ENCODE measurements around the gene EIF4EBP3.

Gene EIF4EBP3

DNA sequence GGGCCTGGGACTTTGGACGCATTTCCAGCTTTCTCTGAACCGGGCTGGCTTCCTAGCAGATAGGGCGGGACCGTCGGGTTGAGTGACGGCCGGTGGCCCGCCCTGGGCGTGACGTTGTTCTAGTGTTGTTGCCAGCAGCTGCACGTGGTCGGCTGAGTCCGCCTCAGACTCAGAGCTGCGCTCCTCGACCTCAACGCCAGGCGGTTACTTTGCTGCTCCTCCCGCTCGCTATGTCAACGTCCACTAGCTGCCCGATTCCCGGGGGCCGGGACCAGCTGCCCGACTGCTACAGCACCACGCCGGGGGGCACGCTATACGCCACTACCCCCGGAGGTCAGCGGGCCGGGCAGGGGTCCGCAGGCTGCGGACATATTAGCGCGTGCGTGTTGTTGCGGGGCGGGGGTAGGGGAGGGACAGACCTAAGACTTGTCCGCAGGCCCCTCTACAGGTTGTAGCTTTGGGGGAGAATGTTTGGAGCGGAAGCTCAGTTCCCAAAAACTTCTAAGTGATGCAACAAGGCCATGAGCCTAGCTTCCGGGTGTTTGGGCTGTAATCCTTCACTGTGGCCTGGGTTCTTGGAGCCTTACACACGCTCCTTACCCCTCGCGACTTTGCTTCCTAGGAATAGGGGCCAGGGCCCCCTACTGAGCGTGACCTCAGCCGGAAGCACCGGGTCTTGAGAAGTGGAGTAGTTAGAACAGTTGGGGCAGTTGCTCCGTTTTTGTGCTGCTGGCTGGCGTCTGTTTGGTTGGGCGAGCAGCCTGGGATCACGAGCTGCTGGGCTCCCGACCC, at the start of gene EIF4EBP3:
Gene EIF4EBP3, plus strand, starts transcription at position 155 of the 792 bp plus-strand sequence. Its CDS starts 76 bp downstream, at position 231.
- DNase-seq (ENCODE audit: low spot score), result no peak

DNA sequence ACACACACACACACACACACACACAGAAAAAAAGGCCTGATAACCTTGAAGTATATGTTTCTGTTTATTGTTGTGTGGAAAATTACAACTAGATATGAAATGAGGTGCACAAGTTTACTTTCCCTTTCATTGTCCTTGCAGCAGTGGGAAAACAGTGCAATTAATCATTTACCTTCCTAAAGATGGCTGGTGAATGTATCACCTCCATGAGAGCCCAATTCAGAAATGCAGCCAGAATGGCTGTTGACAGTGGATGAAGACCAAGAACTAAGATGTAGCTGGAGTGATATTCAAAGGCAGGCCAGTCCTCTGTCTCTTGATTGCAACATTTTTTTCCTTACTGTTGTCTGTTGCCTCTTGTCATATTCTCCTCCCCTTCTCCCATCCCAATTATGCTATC, 49.6 kb upstream of the EIF4EBP3 start:
- no peak for DNase-seq (ENCODE audit: low spot score)

DNA sequence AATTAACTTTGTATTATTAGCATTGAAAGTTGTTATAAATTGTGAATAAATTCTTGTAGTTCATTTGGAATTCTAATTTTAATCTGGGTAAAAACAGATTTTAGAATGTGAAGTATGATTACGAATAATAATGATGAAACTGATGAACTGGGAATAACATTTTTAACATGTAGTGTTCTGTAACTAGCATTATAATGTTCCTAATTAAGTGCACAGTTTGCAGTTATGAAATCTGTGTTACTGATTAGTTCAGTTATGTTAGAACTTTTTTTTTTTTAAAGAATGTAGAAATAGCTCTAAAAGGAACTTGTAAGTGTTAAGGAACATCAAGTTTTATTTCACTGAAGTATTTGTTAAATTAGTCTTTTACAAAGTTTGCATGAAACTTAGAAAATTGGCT, 48.9 kb upstream of the EIF4EBP3 start:
- DNase-seq (ENCODE audit: low spot score), result no peak

DNA sequence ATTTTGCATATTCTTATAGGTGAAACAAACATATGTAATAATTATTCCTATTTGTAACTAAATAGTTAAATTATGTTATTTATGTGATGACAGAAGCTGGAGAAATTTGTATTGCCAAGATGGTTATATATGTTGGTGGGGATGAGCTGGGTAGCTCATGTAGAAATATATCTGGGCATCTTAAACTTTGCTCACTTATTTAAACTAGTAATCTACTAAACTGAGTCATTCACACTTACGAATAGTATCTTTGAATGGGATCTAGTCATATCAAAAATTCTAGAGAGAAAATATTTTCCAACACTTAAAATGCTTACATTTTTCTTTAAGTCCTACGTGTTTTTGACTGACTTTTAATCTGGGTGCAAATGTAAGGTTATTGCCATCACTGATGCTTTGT, 44.6 kb upstream of the EIF4EBP3 start:
- no peak for DNase-seq (ENCODE audit: low spot score)

DNA sequence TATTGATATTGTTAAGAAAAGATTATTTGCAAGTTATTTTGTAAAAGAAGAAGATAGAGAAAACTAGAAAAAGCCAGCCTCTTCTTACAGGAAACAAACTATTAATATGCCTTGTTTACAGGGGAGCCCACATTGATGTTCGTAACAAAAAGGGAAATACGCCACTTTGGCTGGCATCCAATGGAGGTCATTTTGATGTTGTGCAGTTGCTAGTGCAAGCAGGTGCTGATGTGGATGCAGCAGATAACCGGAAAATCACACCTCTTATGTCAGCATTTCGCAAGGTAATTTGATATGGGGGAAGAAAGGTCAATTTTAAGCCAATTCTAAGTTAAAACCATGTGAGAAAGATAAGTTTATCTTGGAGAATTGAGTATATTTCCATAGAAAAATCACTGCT, 37.6 kb upstream of the EIF4EBP3 start:
- no peak for DNase-seq (ENCODE audit: low spot score)

DNA sequence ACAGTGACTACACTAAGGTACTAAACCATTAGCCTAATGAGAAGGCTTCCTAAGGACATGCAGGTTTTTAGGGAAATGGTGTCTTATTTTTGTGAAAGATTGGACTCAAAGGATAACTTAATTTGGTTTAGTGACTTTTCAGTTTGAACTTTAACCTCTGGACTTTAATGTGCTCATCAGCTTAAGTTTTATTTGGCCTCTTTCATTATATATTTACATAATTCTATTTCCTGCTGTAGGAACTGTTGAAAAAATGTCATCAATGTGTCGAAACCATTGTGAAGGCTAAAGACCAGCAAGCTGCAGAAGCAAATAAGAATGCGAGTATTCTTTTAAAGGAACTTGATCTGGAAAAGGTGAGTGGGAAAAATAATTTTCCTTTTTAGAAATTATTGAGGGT, 34.3 kb upstream of the EIF4EBP3 start:
- DNase-seq (ENCODE audit: low spot score), result no peak

DNA sequence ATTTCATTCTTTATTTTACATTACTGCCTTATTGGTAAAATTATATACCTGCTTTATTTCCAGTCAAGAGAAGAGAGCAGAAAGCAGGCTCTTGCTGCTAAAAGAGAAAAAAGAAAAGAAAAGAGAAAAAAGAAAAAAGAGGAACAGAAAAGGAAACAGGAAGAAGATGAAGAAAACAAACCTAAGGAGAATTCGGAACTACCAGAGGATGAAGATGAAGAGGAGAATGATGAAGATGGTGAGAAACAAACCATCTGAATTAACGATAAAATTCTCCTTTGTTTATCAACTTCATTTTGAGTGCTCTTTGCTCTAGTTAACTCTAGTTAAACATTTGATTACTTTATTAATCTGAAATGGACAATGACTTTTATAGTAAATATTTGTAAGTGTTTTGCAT, 23.5 kb upstream of the EIF4EBP3 start:
- no peak for DNase-seq (ENCODE audit: low spot score)

DNA sequence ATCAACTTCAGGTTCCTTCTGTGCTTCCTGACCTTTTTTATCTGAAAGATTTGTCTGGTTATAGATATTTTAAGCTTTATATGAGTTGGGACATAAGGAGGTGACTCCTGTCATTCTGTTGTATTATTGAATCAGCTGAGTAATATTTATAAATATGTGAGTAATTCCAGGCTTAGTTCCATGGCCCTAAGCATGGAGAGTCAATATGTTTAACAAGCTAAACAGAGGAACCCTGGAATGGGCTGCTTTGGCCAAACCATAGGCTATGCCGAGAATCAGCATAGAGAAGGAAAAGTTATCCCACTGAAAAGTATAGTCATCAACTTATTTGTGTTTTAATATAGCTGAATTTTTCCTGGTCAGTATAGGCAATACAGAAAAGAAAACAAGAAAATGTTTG, 7.2 kb upstream of the EIF4EBP3 start:
- DNase-seq (ENCODE audit: low spot score), result no peak

DNA sequence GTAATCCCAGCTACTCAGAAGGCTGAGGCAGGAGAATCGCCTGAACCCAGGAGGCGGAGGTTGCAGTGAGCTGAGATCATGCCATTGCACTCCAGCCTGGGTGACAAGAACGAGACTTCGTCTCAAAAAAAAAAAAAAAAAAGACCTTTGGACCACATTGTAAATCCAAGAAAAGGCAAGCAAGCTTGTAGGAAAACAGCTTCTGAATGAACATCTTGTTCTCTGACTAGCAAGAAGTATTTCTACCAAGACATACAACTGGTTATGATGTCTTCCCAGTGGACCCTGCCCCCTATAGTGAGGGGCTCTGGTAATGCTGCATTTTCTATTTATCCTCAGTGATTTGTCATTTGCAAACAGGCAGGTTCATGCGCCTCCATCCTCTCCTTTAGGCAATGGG, 4.5 kb upstream of the EIF4EBP3 start:
- no peak for DNase-seq (ENCODE audit: low spot score)

DNA sequence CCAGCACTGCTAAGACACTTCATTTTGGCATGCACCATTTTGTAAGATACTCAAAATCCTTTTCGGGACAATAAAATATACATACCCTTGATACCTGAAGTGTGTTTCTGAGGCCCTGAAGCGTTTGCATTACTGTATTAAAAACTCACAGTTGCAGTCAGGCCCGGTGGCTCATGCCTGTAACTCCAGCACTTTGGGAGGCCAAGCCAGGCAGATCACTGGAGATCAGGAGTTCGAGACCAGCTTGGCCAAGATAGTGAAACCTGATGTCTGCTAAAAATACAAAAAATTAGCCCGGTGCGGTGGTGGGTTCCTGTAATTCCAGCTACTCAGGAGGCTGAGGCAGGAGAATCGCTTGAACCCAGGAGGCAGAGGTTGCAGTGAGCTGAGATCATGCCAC, 2.5 kb upstream of the EIF4EBP3 start:
- DNase-seq (ENCODE audit: low spot score), result no peak

DNA sequence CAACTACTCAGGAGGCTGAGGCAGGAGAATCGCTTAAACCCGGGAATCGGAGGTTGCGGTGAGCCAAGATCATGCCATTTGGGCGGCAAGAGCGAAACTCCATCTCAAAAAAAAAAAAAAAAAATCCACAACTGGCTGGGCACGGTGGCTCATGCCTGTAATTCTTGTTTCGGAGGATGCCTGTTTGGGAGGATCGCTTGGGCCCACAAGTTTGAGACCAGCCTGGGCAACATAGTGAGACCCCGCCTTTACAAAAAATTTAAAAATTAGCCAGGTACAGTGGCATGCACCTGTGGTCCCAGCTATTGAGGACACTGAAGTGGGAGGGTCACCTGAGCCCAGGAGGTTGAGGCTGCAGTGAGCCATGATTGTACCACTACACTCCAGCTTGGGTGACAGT, 1.9 kb upstream of the EIF4EBP3 start:
- DNase-seq (ENCODE audit: low spot score), result no peak

DNA sequence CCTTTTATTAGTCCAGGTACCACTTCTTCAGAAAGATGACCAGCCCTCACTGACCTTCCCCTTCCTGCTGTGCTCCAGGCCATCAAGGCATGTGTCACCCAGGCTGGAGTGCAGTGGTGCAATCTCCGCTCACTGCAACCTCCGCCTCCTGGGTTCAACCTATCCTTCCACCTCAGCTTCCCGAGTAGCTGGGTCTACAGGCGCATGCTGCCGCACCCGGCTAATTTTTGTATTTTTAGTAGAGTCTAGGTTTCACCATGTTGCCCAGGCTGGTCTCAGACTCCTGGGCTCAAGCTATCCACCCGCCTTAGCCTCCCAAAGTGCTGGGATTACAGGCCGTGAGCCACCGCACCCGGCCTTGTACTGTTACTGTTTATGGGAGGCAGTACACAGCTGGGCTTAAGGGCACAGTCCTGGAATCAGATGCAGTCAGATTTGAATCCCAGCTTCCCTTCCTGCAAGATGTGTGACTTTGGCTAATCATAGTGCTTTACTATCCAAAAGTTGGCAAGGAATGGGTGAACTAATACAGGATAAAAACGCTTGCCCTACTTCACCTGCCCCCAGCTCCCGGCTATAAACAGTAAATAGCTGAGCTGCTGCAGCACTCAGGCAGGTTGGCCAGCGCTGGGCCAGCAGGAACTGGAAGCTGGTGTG, 483 bp upstream of the EIF4EBP3 start:
- no peak for DNase-seq (ENCODE audit: low spot score)

DNA sequence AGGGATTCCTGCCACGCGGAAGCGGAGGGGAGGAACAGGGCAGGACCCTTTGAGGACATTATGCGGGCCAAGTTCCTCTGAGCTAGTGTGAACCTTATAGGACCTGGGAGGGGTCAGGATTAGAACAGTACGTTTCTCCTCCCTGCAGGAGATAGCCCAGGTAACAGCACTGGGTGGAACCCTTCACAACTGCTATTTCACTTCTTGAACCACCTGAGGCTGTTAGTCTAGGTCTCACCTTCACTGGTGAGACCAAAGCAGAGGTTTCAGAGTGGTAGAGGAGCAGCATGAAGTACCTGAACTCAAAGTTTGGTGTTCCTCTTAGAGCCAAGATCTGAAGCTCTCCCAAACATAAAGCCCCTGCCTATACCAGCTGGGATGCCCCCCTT, 832 bp downstream of the EIF4EBP3 start:
- no peak for DNase-seq (ENCODE audit: low spot score)

DNA sequence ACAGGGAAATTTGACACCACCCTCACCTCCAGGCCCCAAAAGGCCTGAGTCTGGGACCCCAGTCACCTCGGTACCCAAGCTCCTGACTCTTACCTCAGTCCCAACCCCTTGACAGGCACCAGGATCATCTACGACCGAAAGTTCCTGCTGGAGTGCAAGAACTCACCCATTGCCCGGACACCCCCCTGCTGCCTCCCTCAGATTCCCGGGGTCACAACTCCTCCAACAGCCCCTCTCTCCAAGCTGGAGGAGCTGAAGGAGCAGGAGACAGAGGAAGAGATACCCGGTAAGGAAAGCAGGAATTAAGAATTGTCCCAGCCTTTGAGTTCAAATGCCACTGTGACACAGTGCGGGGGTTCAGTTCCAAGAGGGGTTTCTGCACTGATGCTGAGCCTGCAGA, 1.3 kb downstream of the EIF4EBP3 start:
- DNase-seq (ENCODE audit: low spot score), result no peak

DNA sequence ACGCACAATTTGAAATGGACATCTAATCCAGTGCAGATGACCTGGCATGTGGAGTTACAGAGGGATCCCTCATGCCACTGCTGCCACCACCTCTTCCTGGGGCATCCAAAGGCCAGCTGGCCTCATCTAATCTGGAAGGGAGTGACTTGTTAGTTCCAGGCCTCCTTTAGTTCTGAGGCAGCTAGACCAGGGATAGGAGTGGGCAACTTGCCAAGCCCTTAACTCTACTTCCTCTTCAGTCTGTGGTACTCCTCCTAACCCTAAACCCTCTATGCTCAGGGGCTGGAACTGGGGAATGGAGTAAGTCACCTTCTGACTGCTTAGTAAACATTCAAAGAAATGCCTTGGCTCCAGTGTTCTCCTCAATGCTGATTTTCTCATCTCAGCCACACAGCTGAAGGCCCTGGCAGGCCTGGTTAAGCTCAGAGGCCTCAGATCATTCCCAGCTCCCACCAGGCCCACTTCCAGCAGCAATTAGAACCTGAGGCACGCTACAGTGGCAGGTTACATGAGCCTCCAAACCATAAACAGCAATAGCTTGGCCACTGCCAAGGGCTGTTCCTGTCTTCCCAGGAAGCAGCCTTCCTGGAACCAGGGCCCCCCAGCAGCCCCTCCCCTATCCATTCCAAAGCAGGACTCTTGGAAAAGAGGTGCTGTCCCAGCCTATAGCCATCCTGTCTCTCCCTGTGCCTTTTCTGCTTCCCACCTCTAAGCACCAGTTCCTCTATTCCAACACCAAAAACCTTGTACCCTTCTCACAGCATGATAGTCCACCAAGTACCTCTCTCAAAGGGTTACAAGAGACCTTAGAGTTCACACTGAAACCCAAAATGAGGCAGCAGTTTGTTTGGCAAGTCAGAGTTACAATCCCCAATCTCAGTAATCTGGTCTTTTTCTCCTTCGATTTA, 2.0 kb downstream of the EIF4EBP3 start:
- DNase-seq (ENCODE audit: low spot score), result peak; percentile 29

DNA sequence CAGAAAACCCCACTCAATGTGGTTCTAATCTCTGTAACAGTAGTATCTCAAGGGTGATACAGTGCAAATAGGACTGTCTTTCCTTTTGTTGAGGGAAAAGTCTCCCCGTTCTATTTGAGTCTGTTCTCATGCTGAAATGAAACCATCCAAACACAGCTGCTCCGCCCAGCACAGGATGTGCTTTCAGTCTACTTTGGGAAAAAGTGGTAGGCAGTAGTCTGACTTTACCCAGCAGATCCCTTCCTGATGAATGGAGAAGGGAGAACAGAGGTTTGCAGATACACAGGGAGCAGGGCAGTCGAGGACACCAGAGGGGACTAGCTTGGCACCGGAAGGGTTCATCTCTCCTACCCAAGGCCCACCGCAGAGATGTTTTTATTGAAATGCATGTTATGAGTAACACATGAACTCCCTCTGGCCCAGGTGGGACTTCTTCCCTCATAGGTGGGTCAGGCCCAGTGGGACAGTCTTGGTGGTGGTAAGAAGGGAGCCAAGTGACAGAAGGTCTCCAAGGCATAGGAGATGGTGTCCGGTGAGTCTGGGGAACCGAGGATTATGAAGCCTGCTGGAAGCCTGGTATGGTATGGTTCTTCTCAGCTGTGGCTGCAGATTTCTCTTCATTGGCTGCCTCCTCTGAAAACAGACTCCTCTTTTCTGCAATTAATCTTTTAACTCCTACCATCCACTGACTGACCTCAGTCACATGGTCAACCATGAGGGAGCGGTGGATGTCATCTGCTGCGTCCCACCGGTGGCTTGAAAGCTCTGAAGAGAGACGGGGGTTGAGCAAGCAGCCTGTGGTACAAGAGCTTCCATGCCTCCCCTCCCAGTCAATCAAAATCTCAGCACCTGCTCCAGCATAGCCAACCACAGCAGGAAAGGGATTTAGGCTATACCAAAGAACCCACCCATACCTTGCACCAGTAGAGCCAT, 3.0 kb downstream of the EIF4EBP3 start:
- no peak for DNase-seq (ENCODE audit: low spot score)

DNA sequence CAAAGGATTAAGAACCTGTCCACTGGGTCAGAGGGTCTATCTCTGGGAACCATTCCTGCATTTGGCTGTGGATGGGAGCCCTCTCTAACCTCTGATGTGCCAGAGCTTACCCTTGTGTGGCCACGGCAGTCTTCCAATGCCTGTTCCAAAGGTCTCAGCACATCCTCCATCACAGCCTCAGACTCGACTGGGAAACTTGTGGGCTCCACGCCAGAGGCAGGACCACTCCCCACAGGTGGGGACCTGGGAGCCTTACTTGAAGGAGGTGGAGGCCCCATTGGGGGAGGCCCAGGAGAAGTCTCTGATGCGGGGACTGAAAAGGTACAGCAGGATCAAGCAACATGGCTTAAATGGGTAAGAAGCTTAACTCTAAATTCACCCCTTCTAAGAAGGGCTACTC, 4.4 kb downstream of the EIF4EBP3 start:
- no peak for DNase-seq (ENCODE audit: low spot score)

DNA sequence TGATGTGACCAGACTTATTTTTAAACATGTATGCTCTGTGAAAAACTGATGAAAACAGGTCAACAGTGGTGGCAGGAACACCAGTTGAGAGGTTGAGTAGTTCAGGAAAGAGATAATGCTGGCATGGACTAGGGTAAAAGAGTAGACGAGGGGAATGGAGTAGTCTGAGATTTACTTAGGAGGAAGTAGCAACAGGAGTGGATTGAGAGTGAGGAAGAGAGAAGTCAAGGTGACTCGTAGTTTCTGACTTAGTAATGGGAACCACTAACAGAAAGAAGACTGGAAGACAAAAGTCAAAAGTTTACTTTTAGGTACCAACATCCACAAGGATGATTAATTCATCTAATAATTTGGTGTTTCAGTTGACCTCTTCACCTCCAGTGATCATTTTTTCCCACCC, 6.2 kb downstream of the EIF4EBP3 start:
- DNase-seq (ENCODE audit: low spot score), result peak; percentile 75

DNA sequence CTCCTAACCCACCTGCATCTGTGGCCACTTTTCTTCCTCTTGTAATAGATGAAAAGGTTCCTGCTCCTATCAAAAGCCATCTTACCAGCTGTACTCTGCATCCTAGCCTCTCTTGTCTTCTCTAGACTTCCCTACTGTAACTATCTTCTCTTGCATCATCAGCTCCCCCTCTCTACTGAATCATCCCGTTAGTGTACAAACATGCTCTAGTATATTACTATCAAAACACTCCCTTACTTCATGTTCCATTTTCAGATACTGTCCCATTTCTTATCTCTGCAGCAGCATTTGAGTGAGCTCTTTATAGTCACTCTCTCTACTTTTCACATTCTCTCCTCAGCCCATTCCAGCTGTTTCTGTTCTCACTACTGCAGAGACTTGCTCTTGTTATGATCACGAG, 7.0 kb downstream of the EIF4EBP3 start:
- peak; percentile 62 for DNase-seq (ENCODE audit: low spot score)

DNA sequence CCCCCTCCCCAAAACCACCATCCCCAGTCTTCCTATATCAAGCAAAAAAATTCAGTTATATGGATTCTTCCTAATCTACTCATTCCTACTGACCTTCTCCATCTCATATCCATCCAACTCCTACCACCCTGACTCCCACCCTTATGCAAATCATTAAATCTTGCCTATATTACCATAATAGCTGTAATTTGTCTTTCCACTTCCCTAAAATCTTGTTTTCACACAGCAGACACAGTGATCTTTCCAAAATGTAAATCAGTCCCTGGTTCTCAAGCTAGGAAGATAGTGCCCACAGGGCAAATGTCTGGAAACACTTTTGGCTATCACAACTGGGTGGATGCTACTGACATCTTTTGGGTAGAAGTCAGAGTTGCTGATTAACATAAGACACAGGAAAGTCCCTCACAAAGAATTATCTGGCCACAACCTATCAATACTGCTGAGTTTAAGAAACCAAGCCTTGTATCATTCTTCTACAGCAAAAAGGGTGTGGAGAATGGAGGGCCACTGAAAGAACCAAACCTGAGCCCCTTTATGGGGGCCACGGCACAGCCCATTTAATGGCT, 8.4 kb downstream of the EIF4EBP3 start:
- no peak for DNase-seq (ENCODE audit: low spot score)

DNA sequence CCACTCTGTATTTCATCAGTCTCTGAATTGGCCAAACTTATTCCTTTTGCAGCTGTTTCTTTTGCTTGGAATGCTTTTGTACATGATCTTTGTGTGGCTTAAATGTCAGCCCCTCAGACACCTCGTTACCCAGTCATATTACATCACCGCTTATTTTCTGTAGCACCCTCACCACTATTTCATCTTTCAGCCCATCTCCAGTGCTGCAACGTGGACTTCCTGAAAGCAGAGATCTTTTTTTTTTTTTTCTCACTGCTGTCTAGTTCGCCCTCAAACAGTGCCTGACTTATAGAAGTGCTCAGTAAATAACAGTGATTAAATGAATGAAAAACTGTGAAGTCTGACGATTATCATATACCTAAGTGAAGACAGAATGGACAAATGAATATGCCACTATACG, 9.0 kb downstream of the EIF4EBP3 start:
- DNase-seq (ENCODE audit: low spot score), result peak; percentile 62

All from RKO (cell line).